GM21825 (cell line): ENCODE data around the gene CSH1.
"Not testable (repeated sequence)": the region's sequence is repeated elsewhere in the genome, so short reads cannot be mapped to it uniquely, and the experiment has no call there.

ENCODE experiments used
- ATAC-seq: cut with Tn5 transposase; IDR thresholded peaks from one replicate; pipeline ENCODE4 v1.9.1; 2021; ENCODE audit warnings: mild to moderate bottlenecking, moderate library complexity; ENCODE audit not compliant: unreplicated experiment

Gene CSH1

GRCh38 chr17:63928966-63929695, 32.8 kb upstream of the CSH1 start:
- no peak for ATAC-seq

- ATAC-seq = no peak
These were observed 31.8 kb upstream of the CSH1 start for GRCh38 chr17:63928172-63928666.

DNA sequence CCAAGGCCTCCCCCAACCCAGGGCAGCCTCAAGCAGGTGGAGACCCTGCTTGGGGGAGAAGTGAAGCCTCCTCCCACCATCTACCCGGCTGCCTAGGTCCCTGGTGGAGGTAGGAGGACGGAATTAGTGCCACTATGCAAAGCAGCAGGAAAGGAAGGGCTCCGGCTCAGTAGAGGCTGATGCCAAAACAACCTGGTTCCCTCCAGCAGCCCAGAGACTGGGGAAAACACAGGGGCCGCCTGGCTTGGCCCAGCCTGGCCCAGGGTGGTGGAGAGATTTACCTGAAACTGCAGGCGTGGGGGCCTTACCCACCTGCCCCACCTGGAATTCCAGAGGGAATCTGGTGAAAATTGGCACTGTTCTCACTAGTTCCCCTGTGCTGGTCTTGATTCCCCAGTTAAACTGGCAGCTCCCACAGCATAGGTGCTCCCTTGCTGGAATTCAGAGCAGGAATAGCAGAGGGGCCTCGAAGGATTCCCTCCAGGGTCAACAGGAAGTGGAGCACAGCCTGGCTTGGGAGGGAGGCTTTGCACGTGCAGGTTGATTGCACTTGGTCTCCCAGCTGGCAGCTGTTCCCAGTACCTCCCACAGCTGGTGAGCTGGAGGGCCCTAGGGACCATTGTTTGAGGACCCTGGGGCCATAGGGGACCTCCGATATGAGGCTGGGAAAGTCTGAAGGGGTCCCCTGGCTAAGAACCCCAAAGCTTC, 31.2 kb upstream of the CSH1 start:
- ATAC-seq = no peak

- no peak for ATAC-seq
These were observed 29.8 kb upstream of the CSH1 start for GRCh38 chr17:63926164-63926563.

GRCh38 chr17:63925615-63926014, 29.2 kb upstream of the CSH1 start:
- no peak for ATAC-seq

- ATAC-seq = not testable (repeated sequence)
These were observed 26.0 kb upstream of the CSH1 start for GRCh38 chr17:63922402-63922801.

DNA sequence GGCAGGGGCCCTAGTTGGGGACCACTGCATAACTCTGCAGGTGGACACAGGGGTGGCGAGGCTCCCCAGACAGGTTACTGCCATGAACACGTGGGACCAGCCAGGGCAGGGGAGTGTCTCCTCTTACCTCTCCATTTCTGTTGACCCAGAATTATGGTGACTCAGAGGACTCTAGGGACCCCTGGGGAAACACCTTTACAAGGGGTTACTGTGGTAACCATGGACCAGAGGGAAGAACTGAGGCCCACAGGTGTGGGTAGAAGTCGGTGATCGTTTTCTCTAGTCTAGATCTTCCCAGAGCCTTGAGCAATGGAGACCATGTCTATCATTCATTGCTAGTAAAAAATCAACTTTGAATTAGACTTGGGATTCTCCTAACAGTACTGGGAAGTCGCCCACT, 24.4 kb upstream of the CSH1 start:
- ATAC-seq = not testable (repeated sequence)

DNA sequence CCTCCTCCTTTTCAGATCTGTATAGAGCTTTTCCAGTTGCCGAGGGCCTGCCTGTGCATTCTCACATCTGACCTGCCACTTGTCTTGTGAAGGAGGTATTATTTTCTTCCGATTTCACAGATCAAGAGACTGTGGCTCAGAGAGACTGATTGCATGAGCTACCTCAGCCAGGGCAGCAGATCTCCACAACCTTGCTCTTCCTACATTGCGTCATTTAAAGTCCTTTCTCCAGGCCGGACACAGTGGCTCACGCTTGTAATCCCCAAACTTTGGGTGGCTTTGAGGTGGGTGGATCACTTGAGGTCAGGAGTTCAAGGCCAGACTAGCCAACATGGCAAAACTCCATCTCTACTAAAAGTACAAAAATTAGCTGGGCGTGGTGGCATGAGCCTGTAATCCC, 23.7 kb upstream of the CSH1 start:
- ATAC-seq = not testable (repeated sequence)

GRCh38 chr17:63919311-63919723, 22.9 kb upstream of the CSH1 start:
- peak; percentile 47 for ATAC-seq

DNA sequence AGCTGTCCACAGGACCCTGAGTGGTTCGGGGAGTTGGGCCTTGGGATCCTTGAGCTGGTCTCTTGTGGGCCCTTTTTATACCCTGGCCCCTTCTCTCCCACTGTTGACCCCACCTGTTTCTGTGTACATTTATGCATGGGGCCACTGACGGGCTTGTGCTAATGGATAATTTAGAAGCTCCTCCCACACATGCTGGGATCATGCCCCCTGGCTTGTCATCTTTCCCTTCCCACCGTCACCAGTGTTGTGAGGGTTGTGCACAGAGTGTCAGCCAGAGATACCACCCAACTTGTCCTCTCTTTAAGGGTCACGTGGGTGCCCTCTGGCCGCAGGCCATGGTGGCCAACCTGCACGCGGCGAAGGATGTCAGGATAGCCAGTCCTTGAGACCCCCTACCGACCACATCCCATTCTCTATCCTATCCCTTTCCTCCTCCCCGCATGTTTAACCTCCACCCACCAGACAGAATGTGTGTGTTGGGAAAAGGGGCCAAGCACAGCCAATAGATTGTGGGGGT, 22.5 kb upstream of the CSH1 start, which contains the start of gene GH1:
GH1 (minus strand) TSS at position 51 of the 517 bp plus-strand sequence. CDS start 63 bp downstream, outside the sequence.
- not testable (repeated sequence) for ATAC-seq

GRCh38 chr17:63918305-63918704, 21.9 kb upstream of the CSH1 start:
- no peak for ATAC-seq

- ATAC-seq = no peak
These were observed 21.3 kb upstream of the CSH1 start for GRCh38 chr17:63917646-63918045.

DNA sequence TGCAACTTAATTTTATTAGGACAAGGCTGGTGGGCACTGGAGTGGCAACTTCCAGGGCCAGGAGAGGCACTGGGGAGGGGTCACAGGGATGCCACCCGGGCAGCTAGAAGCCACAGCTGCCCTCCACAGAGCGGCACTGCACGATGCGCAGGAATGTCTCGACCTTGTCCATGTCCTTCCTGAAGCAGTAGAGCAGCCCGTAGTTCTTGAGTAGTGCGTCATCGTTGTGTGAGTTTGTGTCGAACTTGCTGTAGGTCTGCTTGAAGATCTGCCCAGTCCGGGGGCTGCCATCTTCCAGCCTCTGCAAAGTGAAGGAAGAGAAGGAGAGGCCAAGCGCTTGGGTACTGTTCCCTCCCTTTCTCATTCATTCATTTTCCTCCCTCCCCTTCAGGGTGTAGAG, 20.8 kb upstream of the CSH1 start:
- ATAC-seq = not testable (repeated sequence)

- ATAC-seq = no peak
These were observed 20.3 kb upstream of the CSH1 start for GRCh38 chr17:63916566-63917185.

DNA sequence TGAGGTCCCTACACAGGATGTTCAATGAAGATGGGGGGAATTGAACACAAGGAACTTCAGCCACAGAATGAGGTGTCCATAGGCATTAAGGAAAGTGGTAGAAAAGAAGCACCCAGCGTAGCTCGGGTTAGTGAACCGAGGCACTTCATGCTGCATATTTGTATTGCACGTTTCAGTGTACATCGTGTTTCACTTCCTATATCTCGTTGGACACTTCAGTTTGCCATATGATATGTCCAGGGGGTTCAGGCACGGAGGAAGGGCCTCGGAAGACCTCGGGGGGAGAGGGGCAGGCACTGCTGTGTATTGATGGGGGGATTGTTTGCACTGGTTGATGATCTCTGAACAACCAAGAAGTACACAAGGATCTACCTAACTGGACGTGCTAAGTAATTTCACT, 19.4 kb upstream of the CSH1 start:
- ATAC-seq = not testable (repeated sequence)

DNA sequence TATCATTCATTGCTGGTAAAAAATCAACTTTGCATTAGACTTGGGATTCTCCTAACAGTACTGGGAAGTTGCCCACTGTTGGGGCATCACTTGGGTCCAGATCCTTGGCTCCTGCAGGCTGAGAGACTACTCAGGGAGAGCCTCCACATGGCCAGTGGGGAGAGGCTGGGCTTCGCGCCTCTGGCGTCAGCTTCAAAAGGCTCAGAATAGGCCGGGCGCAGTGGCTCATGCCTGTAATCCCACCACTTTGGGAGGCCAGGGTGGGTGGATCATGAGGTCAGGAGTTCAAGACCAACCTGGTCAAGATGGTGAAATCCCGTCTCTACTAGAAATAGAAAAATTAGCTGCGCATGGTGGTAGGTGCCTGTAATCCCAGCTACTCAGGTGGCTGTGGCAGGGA, 18.1 kb upstream of the CSH1 start:
- no peak for ATAC-seq

DNA sequence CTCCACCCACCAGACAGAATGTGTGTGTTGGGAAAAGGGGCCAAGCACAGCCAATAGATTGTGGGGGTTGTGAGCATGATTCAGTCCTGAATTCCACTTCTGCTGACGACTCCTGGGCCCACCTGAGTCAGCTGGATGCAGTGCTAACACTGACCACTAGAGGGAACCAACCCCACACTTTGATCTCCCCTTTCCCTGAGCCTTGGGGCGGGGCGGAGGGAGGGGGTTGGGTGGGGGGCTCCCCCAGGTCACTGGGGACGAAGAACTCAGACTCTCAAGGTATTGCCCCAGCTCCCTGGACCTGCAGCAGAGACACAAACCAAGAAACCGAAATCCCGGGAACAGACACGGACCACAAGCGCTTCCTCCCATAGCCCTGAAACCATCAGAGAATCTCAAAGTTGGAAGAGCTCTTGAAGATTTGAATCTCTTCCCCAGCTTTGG, 15.3 kb upstream of the CSH1 start:
- ATAC-seq = no peak

- no peak for ATAC-seq
These were observed 14.8 kb upstream of the CSH1 start, which contains the start of gene CSHL1 for GRCh38 chr17:63911041-63911635. Gene CSHL1, minus strand, starts transcription at chr17:63911258. Its CDS starts 62 bp downstream, at chr17:63911196.

- no peak for ATAC-seq
These were observed 13.7 kb upstream of the CSH1 start for GRCh38 chr17:63910096-63910495.

- not testable (repeated sequence) for ATAC-seq
These were observed 13.2 kb upstream of the CSH1 start for GRCh38 chr17:63909586-63909985.
